ENCODE measurements around the gene ZFP92. TPM values are rescaled to one million over a fixed set of nuclear protein-coding genes. Genes with fewer than 3 reads are reported as not detected.

ZFP92 gene
- total and polyA plus RNA-seq, 2 of the 8 experiments (the other 6 are each of a cell fraction or from before 2014, with no cell fraction given): 0.14 to 0.41 TPM

GRCh38 chrX:153405426-153405825, 5.8 kb upstream of the ZFP92 start:
- Histone ChIP-seq H3K14ac (ENCODE audit: insufficient read length) (no peak overlapping the region), H2BK5ac (ENCODE audit: low read depth, low read length) (no peak overlapping the region), H3K18ac (ENCODE audit: extremely low read depth, low read length) (no peak overlapping the region), H4K8ac (ENCODE audit: extremely low read depth, insufficient read depth, low read length) (no peak overlapping the region), H3K79me2 (ENCODE audit: control insufficient read depth in 1 of 2, insufficient read depth in 2 of 2, low read length in 2 of 2) (no peaks in the 10 kb centered on the region), H3K79me1 (ENCODE audit: low read depth, low read length) (no peaks in the 10 kb centered on the region), H3K4me3 (ENCODE audit: extremely low read depth in 1 of 4, insufficient read depth in 2 of 4, low read depth in 3 of 4, low read length in 4 of 4) (no peak overlapping the region), H3K4me2 (ENCODE audit: insufficient read depth in 1 of 2, low read depth in 2 of 2, low read length in 2 of 2) (no peak overlapping the region), H4K20me1 (replicated peaks in 1 of 2; ENCODE audit: control insufficient read depth in 1 of 2, insufficient read depth in 2 of 2, low read length in 2 of 2) (no peaks in the 10 kb centered on the region), H2BK120ac (replicated peaks; ENCODE audit: low read depth, low read length) (no peak overlapping the region), H3K9me3 (ENCODE audit: insufficient read depth in 2 of 2, low read depth in 1 of 2, low read length in 1 of 2) (no peaks in the 10 kb centered on the region; a peak in 1 of 4 replicates), H2AFZ (ENCODE audit: low read length) (no peak overlapping the region), H3K56ac (replicated peaks; ENCODE audit: insufficient read length, low read depth, low read length) (no peak overlapping the region), H3K4me1 (replicated peaks in 1 of 4; ENCODE audit: control insufficient read depth in 3 of 4, insufficient read depth in 4 of 4, low read length in 3 of 4) (no peaks in the 10 kb centered on the region), H3K27ac (ENCODE audit: low read depth, low read length) (no peak overlapping the region), H4K91ac (replicated peaks; ENCODE audit: insufficient read length, low read length) (no peak overlapping the region), H2BK20ac (ENCODE audit: low read length) (no peak overlapping the region), H4K5ac (ENCODE audit: insufficient read length, low read depth, low read length) (no peak overlapping the region), H2AK5ac (ENCODE audit: low read depth, low read length) (no peak overlapping the region), H3K23me2 (ENCODE audit: low read depth, low read length) (no peaks in the 10 kb centered on the region), H2BK12ac (ENCODE audit: low read depth, low read length) (no peak overlapping the region), H2BK15ac (ENCODE audit: low read length) (no peak overlapping the region), H3K4ac (replicated peaks; ENCODE audit: insufficient read length, low read depth, low read length) (no peak overlapping the region), H3K23ac (ENCODE audit: insufficient read length) (no peak overlapping the region), H3K9ac (replicated peaks in 1 of 4; ENCODE audit: extremely low read depth in 1 of 4, low read depth in 3 of 4, low read length in 3 of 4) (no peak overlapping the region), H3K27me3 (replicated peaks in 1 of 4; ENCODE audit: control insufficient read depth in 3 of 4, extremely low read depth in 1 of 4, insufficient read depth in 3 of 4, low read length in 3 of 4) (peaks cover 0 to 2% (median under 1%) of the 10 kb centered on the region in 4 experiments; a peak in 3 of 7 replicates), H3K36me3 (ENCODE audit: control insufficient read depth in 2 of 4, insufficient read depth in 4 of 4, low read length in 3 of 4) (no peaks in the 10 kb centered on the region)
- no peak for DNase-seq (ENCODE audit: low read depth in 1 of 2, low spot score in 2 of 2)
- WGBS, 2 experiments (ENCODE audit: extremely low coverage in 1 of 2, insufficient coverage in 1 of 2, insufficient read length in 1 of 2, insufficient replicate concordance in 2 of 2, low coverage in 1 of 2, low lambda C conversion rate in 2 of 2, missing lambda C conversion rate in 1 of 2): 67% methylated on average over 1 of the region's 5 CpGs; no CpG with 5 or more reads in 1 of the 2 experiments
- no peak for FAIRE-seq
- ChIA-PET CTCF (ENCODE audit: partially characterized antibody) (interaction anchor here (1.2 to 1.6 kb wide), 5 partner anchors 12 to 102 kb away, joined by 3 to 6 read pairs (median 3); no protein-coding TSS in a partner anchor), POLR2A (ENCODE audit: partially characterized antibody) (no interaction called here)
- TF ChIP-seq SAP30 (IDR thresholded peaks at IDR 0.05; ENCODE audit: insufficient read depth, insufficient replicate concordance, low read length) (no peak), POLR2AphosphoS5 (IDR thresholded peaks at IDR 0.05; ENCODE audit: low read depth, low read length) (no peak), TAF1 (IDR thresholded peaks at IDR 0.05; ENCODE audit: low read depth, low read length) (no peak), BRCA1 (IDR thresholded peaks at IDR 0.05; ENCODE audit: low read depth, low read length) (no peak), CHD1 (IDR thresholded peaks at IDR 0.05; ENCODE audit: low read depth, low read length) (no peak), POU5F1 (IDR thresholded peaks at IDR 0.05; ENCODE audit: low read depth, low read length) (no peak), SP4 (IDR thresholded peaks at IDR 0.05; ENCODE audit: low read length) (no peak), TBP (IDR thresholded peaks at IDR 0.05; ENCODE audit: low read depth, low read length) (no peak), ZNF274 (IDR thresholded peaks at IDR 0.05; ENCODE audit: borderline replicate concordance, extremely low read depth, low read length) (no peak), TCF12 (IDR thresholded peaks at IDR 0.05; ENCODE audit: low read depth, low read length) (no peak), MAFK (IDR thresholded peaks at IDR 0.05; ENCODE audit: low read depth, low read length) (no peak)

All from H1 (cell line).